H9 (cell line): Measurements from ENCODE around the gene DSCAM. TPM values are rescaled to one million over a fixed set of nuclear protein-coding genes. Genes with fewer than 3 reads are reported as not detected.

Experiments used
- DNase-seq: peaks from one replicate; pipeline ENCODE4 v3.0.0-alpha.2; 2017
- H2AFZ ChIP-seq: one replicate; pipeline ENCODE4 v1.6.1; 2013; ENCODE audit warnings: mild to moderate bottlenecking, low read length, control low read depth, moderate library complexity
- H2AK5ac ChIP-seq: 2 replicates; pipeline ENCODE4 v1.6.1; 2013; ENCODE audit warnings: low read length, control low read depth, mixed read lengths; ENCODE audit not compliant: insufficient read length
- H2BK120ac ChIP-seq: one replicate; pipeline ENCODE4 v1.6.1; 2013; ENCODE audit warnings: low read depth, mild to moderate bottlenecking, low read length, control low read depth, inconsistent platforms; ENCODE audit not compliant: poor library complexity, severe bottlenecking
- H2BK12ac ChIP-seq: 2 replicates; pipeline ENCODE4 v1.6.1; 2013; ENCODE audit warnings: low read length, control low read depth, mixed read lengths, low read depth; ENCODE audit not compliant: insufficient read length
- H2BK15ac ChIP-seq: 2 replicates; pipeline ENCODE4 v1.6.1; 2013; ENCODE audit warnings: low read depth, low read length, control low read depth
- H2BK20ac ChIP-seq: one replicate; pipeline ENCODE4 v1.6.1; 2013; ENCODE audit warnings: low read depth, mild to moderate bottlenecking, low read length, control low read depth, inconsistent platforms; ENCODE audit not compliant: poor library complexity, severe bottlenecking
- H2BK5ac ChIP-seq: 2 replicates; pipeline ENCODE4 v1.6.1; 2013; ENCODE audit warnings: low read length, control low read depth, mixed read lengths; ENCODE audit not compliant: insufficient read length
- H3K14ac ChIP-seq: 2 replicates; pipeline ENCODE4 v1.6.1; 2013; ENCODE audit warnings: low read length, control low read depth; ENCODE audit not compliant: insufficient read depth
- H3K18ac ChIP-seq: 2 replicates; pipeline ENCODE4 v1.6.1; 2013; ENCODE audit warnings: low read depth, mild to moderate bottlenecking, mixed read lengths, low read length, control low read depth; ENCODE audit not compliant: insufficient read length
- H3K23ac ChIP-seq: 2 replicates; pipeline ENCODE4 v1.6.1; 2013; ENCODE audit warnings: low read length, control low read depth, mixed read lengths, low read depth; ENCODE audit not compliant: insufficient read length
- H3K23me2 ChIP-seq: 2 replicates; pipeline ENCODE4 v1.6.1; 2013; ENCODE audit warnings: low read depth, mild to moderate bottlenecking, mixed read lengths, low read length, control low read depth; ENCODE audit not compliant: insufficient read length, poor library complexity, severe bottlenecking
- H3K27ac ChIP-seq: 2 replicates; pipeline ENCODE4 v1.5.1; 2013; ENCODE audit warnings: low read length, control low read depth, mixed read lengths, low read depth; ENCODE audit not compliant: insufficient read length
- H3K27me3 ChIP-seq: 2 replicates; pipeline ENCODE4 v1.6.1; 2013; ENCODE audit warnings: low read length, control low read depth, inconsistent platforms; ENCODE audit not compliant: insufficient read depth
- H3K4ac ChIP-seq: 2 replicates; pipeline ENCODE4 v1.6.1; 2013; ENCODE audit warnings: low read depth, mild to moderate bottlenecking, control low read depth, inconsistent platforms, low read length, moderate library complexity
- H3K4me1 ChIP-seq: 2 replicates; pipeline ENCODE4 v1.6.1; 2013; ENCODE audit warnings: low read length, control low read depth, inconsistent platforms; ENCODE audit not compliant: insufficient read depth
- H3K4me2 ChIP-seq: 2 replicates; pipeline ENCODE4 v1.6.1; 2013; ENCODE audit warnings: low read length, control low read depth, mixed read lengths; ENCODE audit not compliant: insufficient read length, insufficient read depth
- H3K56ac ChIP-seq: 2 replicates; pipeline ENCODE4 v1.6.1; 2013; ENCODE audit warnings: low read depth, mild to moderate bottlenecking, mixed read lengths, low read length, control low read depth; ENCODE audit not compliant: insufficient read length
- H3K79me1 ChIP-seq: 2 replicates; pipeline ENCODE4 v1.6.1; 2013; ENCODE audit warnings: low read depth, mild to moderate bottlenecking, moderate library complexity, low read length, control low read depth, inconsistent platforms; ENCODE audit not compliant: insufficient read depth, poor library complexity, severe bottlenecking
- H3K79me2 ChIP-seq: 2 replicates; pipeline ENCODE4 v1.6.1; 2013; ENCODE audit warnings: low read length, control low read depth, inconsistent platforms; ENCODE audit not compliant: insufficient read depth
- H3K9ac ChIP-seq: 2 replicates; pipeline ENCODE4 v1.6.1; 2013; ENCODE audit warnings: low read length, control low read depth, mixed read lengths; ENCODE audit not compliant: insufficient read length; ENCODE audit errors: extremely low read depth
- H3K9me3 ChIP-seq: one replicate; pipeline ENCODE4 v1.6.1; 2013; ENCODE audit warnings: low read depth, low read length, inconsistent platforms; ENCODE audit not compliant: control insufficient read depth
- H3T11ph ChIP-seq: one replicate; pipeline ENCODE4 v1.6.1; 2013; ENCODE audit warnings: mild to moderate bottlenecking, low read length, control low read depth, inconsistent platforms
- H4K20me1 ChIP-seq: one replicate; pipeline ENCODE4 v1.6.1; 2013; ENCODE audit not compliant: control insufficient read depth, insufficient read length, insufficient read depth
- H4K5ac ChIP-seq: 2 replicates; pipeline ENCODE4 v1.6.1; 2013; ENCODE audit warnings: low read depth, mild to moderate bottlenecking, mixed read lengths, low read length, control low read depth; ENCODE audit not compliant: insufficient read length
- H4K8ac ChIP-seq: replicated peaks from 2 replicates; pipeline ENCODE4 v1.6.1; 2013; ENCODE audit warnings: low read length, control low read depth, mixed read lengths, low read depth; ENCODE audit not compliant: insufficient read length
- H4K91ac ChIP-seq: 2 replicates; pipeline ENCODE4 v1.6.1; 2013; ENCODE audit warnings: low read depth, mild to moderate bottlenecking, moderate library complexity, mixed read lengths, low read length, control low read depth; ENCODE audit not compliant: insufficient read length
- H3K27ac Mint-ChIP-seq, 3 experiments: 2 replicates in 2 of 3; 3 replicates in 1 of 3; pipeline ENCODE4 v1.8.0; 2020 to 2021; ENCODE audit warnings: mixed read lengths in 3 of 3, mild to moderate bottlenecking in 1 of 3, moderate library complexity in 1 of 3
- H3K27me3 Mint-ChIP-seq: 2 replicates; pipeline ENCODE4 v1.8.0; 2021; ENCODE audit warnings: low read depth, mild to moderate bottlenecking, moderate library complexity, mixed read lengths
- H3K36me3 Mint-ChIP-seq, 3 experiments: 2 replicates in 2 of 3; 3 replicates in 1 of 3; pipeline ENCODE4 v1.8.0; 2020 to 2021; ENCODE audit warnings: low read depth in 3 of 3, mixed read lengths in 3 of 3; ENCODE audit not compliant: insufficient read depth in 1 of 3
- H3K4me1 Mint-ChIP-seq, 2 experiments: 2 replicates each; pipeline ENCODE4 v1.8.0; 2020; ENCODE audit warnings: mixed read lengths in 2 of 2
- H3K4me3 Mint-ChIP-seq, 2 experiments: 2 replicates in 1 of 2; 3 replicates in 1 of 2; pipeline ENCODE4 v1.8.0; 2020 to 2021; ENCODE audit warnings: mild to moderate bottlenecking in 2 of 2, mixed read lengths in 2 of 2, moderate library complexity in 1 of 2
- H3K9me3 Mint-ChIP-seq, 2 experiments: 2 replicates in 1 of 2; 3 replicates in 1 of 2; pipeline ENCODE4 v1.8.0; 2020; ENCODE audit warnings: mild to moderate bottlenecking in 2 of 2, mixed read lengths in 2 of 2, moderate library complexity in 1 of 2
- CTCF ChIP-seq: fragments of 200-600 bp; sonication (generic); conservative IDR thresholded peaks from 3 replicates; pipeline ENCODE4 v1.8.0; 2021; ENCODE audit warnings: antibody characterized with exemption, mild to moderate bottlenecking
- WGBS: extraction: QIAGEN DNeasy Blood & Tissue Kit; methylation state at CpG from one replicate; pipeline ENCODE4 v1.1.7; 2013; ENCODE audit warnings: missing lambda C conversion rate, low lambda C conversion rate, mixed read lengths; ENCODE audit not compliant: insufficient read length; ENCODE audit errors: extremely low coverage; 5-methylcytosine and 5-hydroxymethylcytosine counted together
- total RNA-seq: library from RNA; stranded (reverse); gene quantifications from 2 replicates; pipeline ENCODE4 v1.2.1, GENCODE V29; 2021

The DSCAM gene
- total RNA-seq, 1 experiment from 2014 or later, result 0.17 TPM

- no peak overlapping the region for H2BK5ac ChIP-seq
- Mint-ChIP-seq H3K4me3 (no peak overlapping the region), H3K27me3 (no peaks in the 10 kb centered on the region), H3K4me1 (peaks cover 4 to 5% of the 10 kb centered on the region in 2 experiments), H3K9me3 (no peaks in the 10 kb centered on the region), H3K27ac (no peak overlapping the region), H3K36me3 (no peaks in the 10 kb centered on the region)
- no peaks in the 10 kb centered on the region for H4K20me1 ChIP-seq
- DNase-seq, result no peak
- no peak overlapping the region for H2BK20ac ChIP-seq
- no peaks in the 10 kb centered on the region for H3K79me1 ChIP-seq
- H3K4me2 ChIP-seq, result no peak overlapping the region
- no peak overlapping the region for H4K8ac ChIP-seq
- no peak overlapping the region for H4K91ac ChIP-seq
- H2BK15ac ChIP-seq, result no peak overlapping the region
- no peak overlapping the region for H2BK12ac ChIP-seq
- H3K18ac ChIP-seq, result no peak overlapping the region
- no peak overlapping the region for H3K14ac ChIP-seq
- no peaks in the 10 kb centered on the region; the same call in 1 of the 2 replicates for H3K4me1 ChIP-seq
- WGBS, result no CpG with 5 or more reads among the region's 6 CpGs
- no peaks in the 10 kb centered on the region for H3K27me3 ChIP-seq
- no peak overlapping the region for H3K9ac ChIP-seq
- H3K23me2 ChIP-seq, result no peaks in the 10 kb centered on the region
- no peak overlapping the region for H3K23ac ChIP-seq
- H3K4ac ChIP-seq, result no peak overlapping the region
- no peaks in the 10 kb centered on the region for H3K79me2 ChIP-seq
- H3T11ph ChIP-seq, result no peak overlapping the region
- no peak overlapping the region for H3K56ac ChIP-seq
- H2BK120ac ChIP-seq, result no peak overlapping the region
- H3K9me3 ChIP-seq, result no peaks in the 10 kb centered on the region
- no peak overlapping the region for H3K27ac ChIP-seq
- no peak overlapping the region for H4K5ac ChIP-seq
- TF ChIP-seq CTCF, result no peak
- no peak overlapping the region for H2AK5ac ChIP-seq
- H2AFZ ChIP-seq, result no peak overlapping the region
Measured at GRCh38 chr21:40388046-40388445, 458.9 kb downstream of the DSCAM start.
